ENCODE data around the gene CRYGN. TPM values are rescaled to one million over a fixed set of nuclear protein-coding genes. Genes with fewer than 3 reads are reported as not detected.

CRYGN gene
- polyA plus RNA-seq, 1 of the 3 experiments (the other 2 are of a cell fraction): not detected

DNA sequence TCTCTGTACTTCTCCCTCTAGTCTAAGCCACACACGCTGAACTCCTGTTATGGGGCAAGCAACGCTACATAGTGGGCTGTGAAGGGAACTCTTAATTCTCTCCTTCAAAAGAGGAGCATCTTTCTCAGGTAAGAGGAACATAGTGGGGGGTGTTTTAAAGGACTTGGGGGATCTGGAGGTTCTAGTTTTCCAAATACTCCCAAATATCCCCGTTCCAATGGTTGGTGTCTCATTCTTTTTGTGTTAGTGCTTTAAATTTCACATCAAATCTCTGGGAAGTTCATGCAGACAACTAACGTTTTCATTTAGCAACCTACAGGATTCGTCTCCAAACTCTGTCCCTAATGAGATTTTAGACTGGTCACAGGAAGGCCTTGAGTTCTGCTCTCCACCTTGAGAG is 17.7 kb downstream of the CRYGN start:
- Histone ChIP-seq H3K9me2 (no peaks in the 10 kb centered on the region), H3K27ac (ENCODE audit: low read depth in 2 of 2, low read length in 1 of 2) (no peak overlapping the region), H3K4me1 (ENCODE audit: control insufficient read depth in 1 of 2, insufficient read depth in 2 of 2, low read depth in 1 of 2, low read length in 1 of 2) (no peaks in the 10 kb centered on the region), H3K9me3 (0 out of 2 replicates have a peak, but pooled peaks cover 5% of the 10 kb centered on the region), H2AFZ (ENCODE audit: low read depth) (no peak overlapping the region), H4K20me1 (ENCODE audit: insufficient read depth) (no peaks in the 10 kb centered on the region), H3F3A (replicated peaks; ENCODE audit: insufficient read depth) (no peaks in the 10 kb centered on the region), H3K9ac (no peak overlapping the region), H3K4me3 (ENCODE audit: low read depth in 2 of 2, low read length in 1 of 2) (no peak overlapping the region), H3K27me3 (ENCODE audit: insufficient read depth) (no peaks in the 10 kb centered on the region), H3K36me3 (replicated peaks in 1 of 2; ENCODE audit: control insufficient read depth in 1 of 2, insufficient read depth in 2 of 2, low read length in 1 of 2) (no peaks in the 10 kb centered on the region), H3K4me2 (no peak overlapping the region), H3K79me2 (ENCODE audit: insufficient read depth) (no peaks in the 10 kb centered on the region)
- POLR2A ChIA-PET: no interaction called here
- TF ChIP-seq EZH2phosphoT487 (IDR thresholded peaks at IDR 0.05; ENCODE audit: borderline replicate concordance, low read depth) (no peak), YY1 (IDR thresholded peaks at IDR 0.05; ENCODE audit: low read depth) (no peak), POLR2AphosphoS5 (IDR thresholded peaks at IDR 0.05; ENCODE audit: low read depth, low read length) (no peak), RXRA (IDR thresholded peaks at IDR 0.05; ENCODE audit: borderline replicate concordance, low read depth) (no peak), ELF1 (IDR thresholded peaks at IDR 0.05) (no peak), MEF2A (IDR thresholded peaks at IDR 0.05; ENCODE audit: borderline replicate concordance, low read depth) (no peak), GABPA (IDR thresholded peaks at IDR 0.05; ENCODE audit: low read depth) (no peak), CTCF (IDR thresholded peaks at IDR 0.05) (no peak), EP300 (IDR thresholded peaks at IDR 0.05; ENCODE audit: borderline replicate concordance in 1 of 2, low read depth in 1 of 2, low read length in 1 of 2) (no peak), MXI1 (IDR thresholded peaks at IDR 0.05; ENCODE audit: low read depth, low read length) (no peak), TEAD4 (IDR thresholded peaks at IDR 0.05; ENCODE audit: borderline replicate concordance, insufficient read depth) (no peak), JUND (IDR thresholded peaks at IDR 0.05) (no peak)
- TF ChIP-seq, protein P1, sequence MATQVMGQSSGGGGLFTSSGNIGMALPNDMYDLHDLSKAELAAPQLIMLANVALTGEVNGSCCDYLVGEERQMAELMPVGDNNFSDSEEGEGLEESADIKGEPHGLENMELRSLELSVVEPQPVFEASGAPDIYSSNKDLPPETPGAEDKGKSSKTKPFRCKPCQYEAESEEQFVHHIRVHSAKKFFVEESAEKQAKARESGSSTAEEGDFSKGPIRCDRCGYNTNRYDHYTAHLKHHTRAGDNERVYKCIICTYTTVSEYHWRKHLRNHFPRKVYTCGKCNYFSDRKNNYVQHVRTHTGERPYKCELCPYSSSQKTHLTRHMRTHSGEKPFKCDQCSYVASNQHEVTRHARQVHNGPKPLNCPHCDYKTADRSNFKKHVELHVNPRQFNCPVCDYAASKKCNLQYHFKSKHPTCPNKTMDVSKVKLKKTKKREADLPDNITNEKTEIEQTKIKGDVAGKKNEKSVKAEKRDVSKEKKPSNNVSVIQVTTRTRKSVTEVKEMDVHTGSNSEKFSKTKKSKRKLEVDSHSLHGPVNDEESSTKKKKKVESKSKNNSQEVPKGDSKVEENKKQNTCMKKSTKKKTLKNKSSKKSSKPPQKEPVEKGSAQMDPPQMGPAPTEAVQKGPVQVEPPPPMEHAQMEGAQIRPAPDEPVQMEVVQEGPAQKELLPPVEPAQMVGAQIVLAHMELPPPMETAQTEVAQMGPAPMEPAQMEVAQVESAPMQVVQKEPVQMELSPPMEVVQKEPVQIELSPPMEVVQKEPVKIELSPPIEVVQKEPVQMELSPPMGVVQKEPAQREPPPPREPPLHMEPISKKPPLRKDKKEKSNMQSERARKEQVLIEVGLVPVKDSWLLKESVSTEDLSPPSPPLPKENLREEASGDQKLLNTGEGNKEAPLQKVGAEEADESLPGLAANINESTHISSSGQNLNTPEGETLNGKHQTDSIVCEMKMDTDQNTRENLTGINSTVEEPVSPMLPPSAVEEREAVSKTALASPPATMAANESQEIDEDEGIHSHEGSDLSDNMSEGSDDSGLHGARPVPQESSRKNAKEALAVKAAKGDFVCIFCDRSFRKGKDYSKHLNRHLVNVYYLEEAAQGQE (IDR thresholded peaks at IDR 0.05; ENCODE audit: low read depth, low read length): no peak
- TF ChIP-seq, protein P2, sequence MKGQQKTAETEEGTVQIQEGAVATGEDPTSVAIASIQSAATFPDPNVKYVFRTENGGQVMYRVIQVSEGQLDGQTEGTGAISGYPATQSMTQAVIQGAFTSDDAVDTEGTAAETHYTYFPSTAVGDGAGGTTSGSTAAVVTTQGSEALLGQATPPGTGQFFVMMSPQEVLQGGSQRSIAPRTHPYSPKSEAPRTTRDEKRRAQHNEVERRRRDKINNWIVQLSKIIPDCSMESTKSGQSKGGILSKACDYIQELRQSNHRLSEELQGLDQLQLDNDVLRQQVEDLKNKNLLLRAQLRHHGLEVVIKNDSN (IDR thresholded peaks at IDR 0.05; ENCODE audit: borderline replicate concordance, low read depth): no peak
- DNase-seq: no peak
- WGBS (ENCODE audit: low lambda C conversion rate): 37% methylated on average over 5 of the region's 5 CpGs
- CTCF ChIA-PET: interaction anchor here (1.0 to 2.7 kb wide), 3 partner anchors 12 to 83 kb away, joined by 3 to 8 read pairs (median 5); partner anchors contain the start of gene WDR86

Measured in SK-N-SH (cell line).